Suprapubic skin (tissue), 4 donors: ENCODE data around the gene CRNN. TPM values are rescaled to one million over a fixed set of nuclear protein-coding genes. Genes with fewer than 3 reads are reported as not detected.
A peak's percentile ranks its signal among the peaks of the same experiment; 100 is the strongest.

Experiments used
- DNase-seq, 2 donors: peaks; one replicate each; pipeline ENCODE4 v3.0.0-alpha.2; 2019; ENCODE audit warnings: low spot score in 2 of 2
- H3K27ac ChIP-seq: fragments of 200-600 bp; sonication (generic); one replicate; pipeline ENCODE4 v1.5.1; 2019
- H3K27me3 ChIP-seq: fragments of 200-600 bp; sonication (generic); one replicate; pipeline ENCODE4 v1.5.1; 2019
- H3K36me3 ChIP-seq: fragments of 200-600 bp; sonication (generic); one replicate; pipeline ENCODE4 v1.5.1; 2019
- H3K4me1 ChIP-seq: fragments of 200-600 bp; sonication (generic); one replicate; pipeline ENCODE4 v1.5.1; 2019
- H3K4me3 ChIP-seq: fragments of 200-600 bp; sonication (generic); one replicate; pipeline ENCODE4 v1.5.1; 2019; ENCODE audit warnings: mild to moderate bottlenecking
- H3K9me3 ChIP-seq: fragments of 200-600 bp; sonication (generic); one replicate; pipeline ENCODE4 v1.5.1; 2019
- CTCF ChIP-seq, 2 donors: fragments of 200-600 bp in 1 of 2; fragments of 450-650 bp in 1 of 2; sonication (generic) in 1 of 2; IDR thresholded peaks; one replicate each; pipeline ENCODE4 v1.5.1; 2016 to 2019; ENCODE audit warnings: antibody characterized with exemption in 2 of 2, mild to moderate bottlenecking in 1 of 2, moderate library complexity in 1 of 2
- EP300 ChIP-seq: sonication (generic); formaldehyde crosslinking; IDR thresholded peaks from one replicate; pipeline ENCODE4 v1.6.1; 2017; ENCODE audit warnings: antibody characterized with exemption
- POLR2A ChIP-seq, 2 donors: fragments of 450-650 bp; IDR thresholded peaks; one replicate each; pipeline ENCODE4 v1.6.1; 2017; ENCODE audit warnings: antibody characterized with exemption in 2 of 2, mild to moderate bottlenecking in 2 of 2, moderate library complexity in 2 of 2
- POLR2AphosphoS5 ChIP-seq, 3 donors: sonication (generic); formaldehyde crosslinking; IDR thresholded peaks; one replicate each; pipeline ENCODE4 v1.6.1; 2017; ENCODE audit warnings: antibody characterized with exemption in 3 of 3
- WGBS: methylation state at CpG from one replicate; pipeline ENCODE4 v1.1.5; 2018; 5-methylcytosine and 5-hydroxymethylcytosine counted together
- total RNA-seq, 4 donors: library from RNA; depleted of rRNA; stranded (reverse); fragments of >200 nt; gene quantifications; one replicate each; pipeline ENCODE4 v1.1.0, GENCODE V29; 2016

Gene CRNN
- total RNA-seq, 4 donors from 2014 or later = 0.72 to 12.6 (median 5.4) TPM

- peak in 1 of 2 donors; percentile 82 for DNase-seq
- TF ChIP-seq CTCF (IDR thresholded peaks at IDR 0.05) (peak; percentile 83 to 90), POLR2A (IDR thresholded peaks at IDR 0.05) (no peak)
Measured at GRCh38 chr1:152458384-152459185, 44.5 kb upstream of the CRNN start.

DNA sequence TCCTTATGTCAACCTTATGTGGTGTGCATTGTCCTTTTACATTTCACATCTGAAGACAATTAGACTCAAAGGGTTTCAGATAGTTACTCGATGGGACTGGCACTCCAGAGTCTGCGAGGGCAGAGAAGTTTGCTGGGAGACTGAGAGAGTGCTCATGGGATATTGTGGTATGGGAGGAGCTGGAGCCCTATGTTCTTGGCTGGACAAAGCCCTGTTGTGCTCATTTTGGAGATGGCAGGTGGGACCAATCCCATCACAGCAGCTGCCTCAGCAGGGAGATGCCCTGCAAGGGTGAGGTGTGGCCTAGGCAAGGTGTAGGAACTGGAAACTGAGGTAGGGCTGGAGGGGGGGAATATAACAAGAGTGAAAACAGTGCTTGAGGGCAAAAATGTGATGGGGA is 43.5 kb upstream of the CRNN start:
- no peak overlapping the region for H3K4me3 ChIP-seq
- TF ChIP-seq CTCF (IDR thresholded peaks at IDR 0.05) = no peak
- no peak for TF ChIP-seq EP300
- no peak for TF ChIP-seq POLR2A (IDR thresholded peaks at IDR 0.05)
- no peak for TF ChIP-seq POLR2AphosphoS5 (IDR thresholded peaks at IDR 0.05)
- no peak for DNase-seq
- H3K4me1 ChIP-seq = peaks cover 8% of the 10 kb centered on the region
- no peak overlapping the region for H3K27ac ChIP-seq
- WGBS = 64% methylated on average over 2 of the region's 2 CpGs
- no peaks in the 10 kb centered on the region for H3K9me3 ChIP-seq
- no peaks in the 10 kb centered on the region for H3K27me3 ChIP-seq
- H3K36me3 ChIP-seq = no peaks in the 10 kb centered on the region

More at GRCh38 chr1:152458384-152459185, 44.5 kb upstream of the CRNN start:
- H3K27ac ChIP-seq = no peak overlapping the region
- no peaks in the 10 kb centered on the region for H3K9me3 ChIP-seq
- H3K4me3 ChIP-seq = no peak overlapping the region
- WGBS = 31% methylated on average over 10 of the region's 11 CpGs
- H3K36me3 ChIP-seq = no peaks in the 10 kb centered on the region
- H3K27me3 ChIP-seq = no peaks in the 10 kb centered on the region
- peaks cover 8% of the 10 kb centered on the region for H3K4me1 ChIP-seq

- DNase-seq = no peak
- TF ChIP-seq POLR2AphosphoS5 (IDR thresholded peaks at IDR 0.05) (no peak), EP300 (no peak), POLR2A (IDR thresholded peaks at IDR 0.05) (no peak), CTCF (IDR thresholded peaks at IDR 0.05) (no peak)
- WGBS = 89% methylated on average over 1 of the region's 1 CpG
Measured at GRCh38 chr1:152457071-152457470, 43.0 kb upstream of the CRNN start.

GRCh38 chr1:152451254-152451653 is 37.2 kb upstream of the CRNN start:
- Histone ChIP-seq H3K36me3 (no peaks in the 10 kb centered on the region), H3K4me3 (no peak overlapping the region), H3K9me3 (no peaks in the 10 kb centered on the region), H3K4me1 (peaks cover 18% of the 10 kb centered on the region), H3K27ac (no peak overlapping the region), H3K27me3 (no peaks in the 10 kb centered on the region)
- no peak for DNase-seq
- TF ChIP-seq EP300 (no peak), POLR2AphosphoS5 (IDR thresholded peaks at IDR 0.05) (no peak), CTCF (IDR thresholded peaks at IDR 0.05) (no peak), POLR2A (IDR thresholded peaks at IDR 0.05) (no peak)
- 68% methylated on average over 6 of the region's 6 CpGs for WGBS

More at GRCh38 chr1:152457071-152457470, 43.0 kb upstream of the CRNN start:
- Histone ChIP-seq H3K36me3 (no peaks in the 10 kb centered on the region), H3K4me3 (no peak overlapping the region), H3K4me1 (peaks cover 8% of the 10 kb centered on the region), H3K9me3 (no peaks in the 10 kb centered on the region), H3K27ac (no peak overlapping the region), H3K27me3 (no peaks in the 10 kb centered on the region)

DNA sequence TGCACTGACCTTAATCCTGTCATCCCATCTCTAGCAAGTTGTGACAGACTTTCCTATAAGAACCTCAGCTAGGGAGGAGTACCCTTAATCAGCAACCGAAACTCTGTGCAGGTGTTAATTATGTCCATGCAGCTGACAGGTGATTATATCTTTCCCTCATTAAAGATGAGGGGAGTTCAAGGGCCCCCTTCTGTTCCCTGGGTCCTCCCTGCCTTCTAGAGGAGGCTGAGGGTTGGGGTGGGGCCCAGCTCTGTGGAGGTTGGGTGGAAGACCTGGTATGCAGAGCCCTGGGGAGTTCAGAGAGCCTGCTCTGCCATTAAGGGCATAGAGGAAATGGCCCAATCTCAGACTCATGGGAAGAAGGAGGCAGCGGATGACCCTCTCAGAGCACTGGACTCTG is 35.6 kb upstream of the CRNN start:
- H3K4me3 ChIP-seq = no peak overlapping the region
- no peaks in the 10 kb centered on the region for H3K27me3 ChIP-seq
- TF ChIP-seq POLR2A (IDR thresholded peaks at IDR 0.05) = no peak
- TF ChIP-seq EP300 = no peak
- no peak for TF ChIP-seq POLR2AphosphoS5 (IDR thresholded peaks at IDR 0.05)
- TF ChIP-seq CTCF (IDR thresholded peaks at IDR 0.05) = no peak
- no peaks in the 10 kb centered on the region for H3K36me3 ChIP-seq
- WGBS = 70% methylated on average over 2 of the region's 2 CpGs
- H3K9me3 ChIP-seq = no peaks in the 10 kb centered on the region
- H3K27ac ChIP-seq = no peak overlapping the region
- peaks cover 18% of the 10 kb centered on the region for H3K4me1 ChIP-seq
- no peak for DNase-seq
